ENCODE data around the gene GIPC3.
A peak's percentile ranks its signal among the peaks of the same experiment; 100 is the strongest.

GIPC3 gene

GRCh38 chr19:3615524-3616135 lies 30.4 kb downstream of the GIPC3 start:
- TF ChIP-seq TAF1 (IDR thresholded peaks at IDR 0.05; ENCODE audit: borderline replicate concordance, insufficient read depth, low read length): no peak
- TF ChIP-seq REST (IDR thresholded peaks at IDR 0.05; ENCODE audit: insufficient read depth in 1 of 2, low read depth in 2 of 2, low read length in 2 of 2): no peak
- TF ChIP-seq POLR2AphosphoS5 (IDR thresholded peaks at IDR 0.05; ENCODE audit: low read depth, low read length): no peak
- no peak for TF ChIP-seq SIN3A (IDR thresholded peaks at IDR 0.05; ENCODE audit: borderline replicate concordance, insufficient read depth, low read length)
- TF ChIP-seq FOXP2 (optimal IDR thresholded peaks at IDR 0.05; ENCODE audit: borderline replicate concordance, extremely low read depth, extremely low read length, insufficient read depth): no peak

DNA sequence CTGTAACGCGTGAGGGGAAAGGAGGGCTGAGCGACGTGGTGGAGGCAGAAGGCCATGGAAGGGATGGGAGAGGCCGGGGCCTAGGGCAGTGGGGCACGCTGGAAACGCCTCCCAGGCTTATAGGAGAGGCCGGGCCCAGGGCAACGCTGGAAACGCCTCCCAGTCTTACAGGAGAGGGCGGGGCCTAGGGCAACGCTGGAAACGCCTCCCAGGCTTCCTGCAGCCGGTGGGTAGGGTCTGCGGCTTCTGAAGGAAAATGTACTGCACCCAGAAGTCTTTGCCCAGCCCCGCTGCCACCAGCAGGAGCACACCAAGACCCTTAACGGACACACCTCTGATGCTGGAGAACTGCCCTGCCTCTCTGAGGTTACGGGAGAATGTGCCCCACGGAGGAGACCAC lies 32.2 kb downstream of the GIPC3 start:
- TF ChIP-seq TAF1 (IDR thresholded peaks at IDR 0.05; ENCODE audit: borderline replicate concordance, insufficient read depth, low read length) (no peak), SIN3A (IDR thresholded peaks at IDR 0.05; ENCODE audit: borderline replicate concordance, insufficient read depth, low read length) (no peak), POLR2AphosphoS5 (IDR thresholded peaks at IDR 0.05; ENCODE audit: low read depth, low read length) (no peak), REST (IDR thresholded peaks at IDR 0.05; ENCODE audit: insufficient read depth in 1 of 2, low read depth in 2 of 2, low read length in 2 of 2) (no peak), FOXP2 (optimal IDR thresholded peaks at IDR 0.05; ENCODE audit: borderline replicate concordance, extremely low read depth, extremely low read length, insufficient read depth) (no peak)

- TF ChIP-seq FOXP2 (optimal IDR thresholded peaks at IDR 0.05; ENCODE audit: borderline replicate concordance, extremely low read depth, extremely low read length, insufficient read depth) (peak; percentile 70), POLR2AphosphoS5 (IDR thresholded peaks at IDR 0.05; ENCODE audit: low read depth, low read length) (no peak)
Measured at GRCh38 chr19:3618144-3618810, 33.0 kb downstream of the GIPC3 start.

- no peak for TF ChIP-seq FOXP2 (optimal IDR thresholded peaks at IDR 0.05; ENCODE audit: borderline replicate concordance, extremely low read depth, extremely low read length, insufficient read depth)
- TF ChIP-seq POLR2AphosphoS5 (IDR thresholded peaks at IDR 0.05; ENCODE audit: low read depth, low read length): no peak
- TF ChIP-seq SIN3A (IDR thresholded peaks at IDR 0.05; ENCODE audit: borderline replicate concordance, insufficient read depth, low read length): no peak
- no peak for TF ChIP-seq REST (IDR thresholded peaks at IDR 0.05; ENCODE audit: insufficient read depth in 1 of 2, low read depth in 2 of 2, low read length in 2 of 2)
- TF ChIP-seq TAF1 (IDR thresholded peaks at IDR 0.05; ENCODE audit: borderline replicate concordance, insufficient read depth, low read length): no peak
Measured at GRCh38 chr19:3618811-3619630, 33.7 kb downstream of the GIPC3 start.

DNA sequence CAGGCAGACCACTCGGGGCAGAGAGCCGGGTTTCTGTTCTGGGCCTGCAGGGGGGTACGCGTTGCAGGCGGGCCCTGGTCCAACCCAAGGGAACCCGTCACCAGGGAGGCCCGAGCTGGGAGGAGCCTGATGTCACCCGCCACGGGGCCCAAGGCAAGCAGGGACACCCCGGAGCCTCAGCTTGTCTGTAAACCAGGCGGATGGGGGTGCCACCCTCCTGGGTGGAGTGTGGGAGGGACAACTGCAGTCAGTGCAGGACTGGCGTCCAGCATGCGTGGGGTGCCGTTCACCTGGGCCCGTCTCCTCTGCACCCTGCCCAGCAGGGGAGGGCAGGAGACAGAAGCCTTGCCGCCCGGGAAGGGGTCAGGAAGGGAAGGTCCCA lies 34.3 kb downstream of the GIPC3 start:
- TF ChIP-seq SIN3A (IDR thresholded peaks at IDR 0.05; ENCODE audit: borderline replicate concordance, insufficient read depth, low read length) (no peak), TAF1 (IDR thresholded peaks at IDR 0.05; ENCODE audit: borderline replicate concordance, insufficient read depth, low read length) (no peak), FOXP2 (optimal IDR thresholded peaks at IDR 0.05; ENCODE audit: borderline replicate concordance, extremely low read depth, extremely low read length, insufficient read depth) (no peak), POLR2AphosphoS5 (IDR thresholded peaks at IDR 0.05; ENCODE audit: low read depth, low read length) (no peak), REST (IDR thresholded peaks at IDR 0.05; ENCODE audit: insufficient read depth in 1 of 2, low read depth in 2 of 2, low read length in 2 of 2) (no peak)

All from PFSK-1 (cell line).